ENCODE results near the gene PRRX2.

Gene PRRX2

DNA sequence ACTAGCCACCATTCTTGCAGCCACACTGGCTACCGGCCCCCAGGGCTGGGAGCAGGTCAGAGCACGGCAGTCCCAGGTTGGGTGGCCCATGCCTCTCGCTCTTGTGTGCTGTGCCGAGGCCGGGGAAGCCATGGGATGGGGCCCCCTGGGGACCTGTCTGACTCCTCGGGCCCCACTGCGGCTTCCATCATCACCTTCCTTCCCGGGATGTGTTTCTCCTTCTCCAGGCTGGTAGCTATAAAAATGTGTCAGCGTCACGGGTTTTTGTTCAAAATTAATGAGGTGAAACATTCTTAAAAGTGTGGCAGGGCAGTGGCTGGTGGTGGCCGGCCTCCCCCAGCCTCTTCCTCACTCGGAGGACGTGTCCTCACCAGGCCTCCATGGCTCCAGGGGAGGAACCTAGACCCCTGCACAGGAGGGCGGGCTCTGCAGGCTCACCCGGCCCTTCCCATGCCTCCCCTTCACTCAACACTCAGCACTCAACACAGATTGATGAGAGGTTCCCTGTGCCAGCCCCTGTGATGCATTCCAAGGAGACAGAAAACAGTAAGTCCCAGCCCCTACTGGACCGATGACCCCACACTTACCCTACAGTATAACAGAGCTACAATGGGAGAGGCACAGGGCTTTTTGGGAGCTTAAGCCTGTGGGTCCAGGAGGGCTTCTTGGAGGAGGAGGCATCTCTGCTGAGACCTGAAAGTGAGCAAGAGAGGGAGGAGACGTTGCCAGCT is 44.2 kb downstream of the PRRX2 start:
- Mint-ChIP-seq H3K4me3 (no peak overlapping the region), H3K27ac (no peak overlapping the region), H3K4me1 (ENCODE audit: low read depth) (peaks cover 19% of the 10 kb centered on the region), H3K9me3 (no peaks in the 10 kb centered on the region), H3K27me3 (no peaks in the 10 kb centered on the region), H3K36me3 (ENCODE audit: low read depth) (no peaks in the 10 kb centered on the region)
- no peak for DNase-seq

DNA sequence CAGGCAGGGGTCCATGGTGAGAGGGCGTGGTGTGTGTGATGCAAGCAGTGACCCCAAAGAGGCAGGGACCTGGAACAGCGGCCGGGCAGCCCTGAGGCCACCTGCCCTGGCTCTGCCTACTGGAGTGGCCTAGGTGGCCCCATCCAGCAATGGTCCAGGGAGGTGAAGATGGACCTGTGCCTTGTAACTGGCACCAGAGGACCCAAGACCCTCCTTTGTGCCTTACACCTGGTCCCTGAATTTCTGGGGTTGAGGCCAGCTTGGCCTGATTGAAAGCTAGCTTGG is 44.7 kb downstream of the PRRX2 start:
- H3K4me3 Mint-ChIP-seq = no peak overlapping the region
- no peak for DNase-seq
- peaks cover 19% of the 10 kb centered on the region for H3K4me1 Mint-ChIP-seq (ENCODE audit: low read depth)
- no peaks in the 10 kb centered on the region for H3K9me3 Mint-ChIP-seq
- H3K36me3 Mint-ChIP-seq (ENCODE audit: low read depth) = no peaks in the 10 kb centered on the region
- no peaks in the 10 kb centered on the region for H3K27me3 Mint-ChIP-seq
- no peak overlapping the region for H3K27ac Mint-ChIP-seq

DNA sequence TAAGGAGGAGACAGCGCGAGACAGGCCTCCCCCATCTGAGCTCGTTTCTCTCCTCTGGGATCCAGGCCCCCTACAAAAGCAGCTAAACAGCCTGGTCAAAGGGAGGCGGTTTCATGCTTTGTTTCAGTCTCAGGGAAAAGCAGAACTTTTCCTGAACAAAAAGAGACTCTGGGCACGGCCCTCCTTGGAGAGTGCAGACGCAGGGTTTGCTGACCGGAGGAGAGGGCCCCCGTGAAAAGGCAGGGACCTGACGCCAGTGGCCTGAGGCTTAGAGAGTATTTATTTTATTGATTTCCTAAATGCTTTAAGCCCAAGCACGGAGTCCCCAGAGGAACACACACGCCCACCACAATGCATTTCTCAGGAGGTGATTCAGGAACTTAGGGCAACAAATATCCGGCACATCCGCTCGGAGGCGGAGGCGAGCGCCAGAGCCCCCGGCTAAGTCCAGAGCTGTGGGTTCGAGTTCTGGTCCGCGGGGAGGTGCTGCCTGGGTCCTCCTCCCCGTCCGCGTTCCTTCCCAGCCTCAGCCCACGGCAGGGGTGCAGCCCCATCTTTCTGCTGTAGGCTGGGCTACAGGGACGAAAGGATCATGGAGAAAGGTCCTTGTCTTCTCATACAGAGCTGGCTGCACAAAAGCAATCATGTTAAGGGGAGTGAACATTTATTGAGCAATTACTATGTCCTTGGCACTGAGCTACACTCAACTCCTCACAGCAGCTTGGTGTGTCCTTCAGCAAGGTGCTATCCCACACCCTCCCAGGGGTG is 47.4 kb downstream of the PRRX2 start:
- Mint-ChIP-seq H3K36me3 (ENCODE audit: low read depth) (no peaks in the 10 kb centered on the region), H3K4me3 (no peak overlapping the region)
- no peak for DNase-seq

DNA sequence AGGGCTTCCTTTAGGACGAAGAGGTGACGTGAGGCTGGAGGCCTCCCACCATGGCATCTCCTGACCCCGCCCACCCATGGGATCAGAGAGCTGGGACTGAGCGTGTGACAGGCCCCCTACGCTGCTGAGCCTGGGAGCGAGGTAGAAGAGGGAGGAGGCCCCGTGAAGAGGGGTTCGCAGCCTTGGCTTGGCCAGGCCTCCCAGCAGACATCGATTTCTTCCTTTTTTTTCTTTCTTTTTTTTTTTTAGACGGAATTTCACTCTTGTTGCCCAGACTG is 47.9 kb downstream of the PRRX2 start:
- Mint-ChIP-seq H3K27me3 (no peaks in the 10 kb centered on the region), H3K9me3 (no peaks in the 10 kb centered on the region), H3K36me3 (ENCODE audit: low read depth) (no peaks in the 10 kb centered on the region), H3K4me3 (no peak overlapping the region), H3K27ac (no peak overlapping the region), H3K4me1 (ENCODE audit: low read depth) (peaks cover 19% of the 10 kb centered on the region)
- DNase-seq = no peak

More for the DNA sequence above, 47.4 kb downstream of the PRRX2 start:
- no peaks in the 10 kb centered on the region for H3K9me3 Mint-ChIP-seq
- H3K4me1 Mint-ChIP-seq (ENCODE audit: low read depth) = peaks cover 19% of the 10 kb centered on the region
- no peak overlapping the region for H3K27ac Mint-ChIP-seq
- no peaks in the 10 kb centered on the region for H3K27me3 Mint-ChIP-seq

DNA sequence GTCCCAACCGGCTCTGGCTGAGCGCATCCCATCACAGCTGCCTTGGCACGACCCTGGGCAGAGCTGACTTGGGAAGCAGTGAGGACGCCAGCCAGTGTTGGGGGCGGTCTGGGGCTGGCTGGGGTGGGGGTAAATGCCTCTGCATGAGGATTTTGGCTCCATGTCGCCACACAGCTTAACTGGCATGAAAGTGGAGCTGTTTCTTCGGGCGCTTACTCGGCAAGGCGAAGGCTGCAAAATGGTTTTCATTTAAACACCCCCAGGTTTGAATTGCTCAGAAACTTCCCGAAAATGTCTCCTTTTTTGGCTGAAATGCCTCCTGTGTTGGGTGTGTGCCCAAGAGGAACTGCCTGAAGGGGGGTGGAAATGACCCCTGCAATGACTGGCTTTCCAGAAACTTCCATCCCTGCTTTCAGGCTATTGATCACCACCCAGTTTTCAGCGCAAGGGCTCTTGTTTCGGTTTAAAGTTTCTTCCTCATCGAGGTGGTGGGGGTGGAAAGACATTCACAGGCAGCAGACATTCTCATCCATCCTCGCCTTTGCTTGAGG is 49.1 kb downstream of the PRRX2 start:
- H3K27ac Mint-ChIP-seq = no peak overlapping the region
- no peak for DNase-seq
- no peaks in the 10 kb centered on the region for H3K27me3 Mint-ChIP-seq
- no peaks in the 10 kb centered on the region for H3K9me3 Mint-ChIP-seq
- H3K4me1 Mint-ChIP-seq (ENCODE audit: low read depth) = peaks cover 19% of the 10 kb centered on the region
- no peak overlapping the region for H3K4me3 Mint-ChIP-seq
- no peaks in the 10 kb centered on the region for H3K36me3 Mint-ChIP-seq (ENCODE audit: low read depth)

DNA sequence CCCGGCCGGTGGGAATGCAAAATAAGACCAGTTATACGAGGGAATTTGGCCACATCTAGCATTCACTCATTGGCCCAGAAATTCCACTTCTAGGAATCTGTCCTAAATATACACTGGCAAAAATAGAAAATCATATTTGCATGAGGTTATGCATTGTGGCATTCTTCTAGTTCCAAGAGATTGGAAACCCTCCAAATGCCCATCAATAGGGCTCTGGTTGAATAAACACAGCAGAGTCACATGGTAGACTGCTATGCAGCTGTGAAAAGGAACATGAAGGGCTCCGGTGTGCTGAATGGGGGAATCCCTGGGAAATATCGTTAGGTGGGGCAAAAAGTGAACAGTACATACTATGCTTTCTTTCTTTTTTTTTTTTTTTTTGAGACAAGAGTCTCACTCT is 50.6 kb downstream of the PRRX2 start:
- Mint-ChIP-seq H3K9me3 (no peaks in the 10 kb centered on the region), H3K4me3 (no peak overlapping the region), H3K27me3 (peaks cover 5% of the 10 kb centered on the region), H3K4me1 (ENCODE audit: low read depth) (peaks cover 17% of the 10 kb centered on the region), H3K27ac (no peak overlapping the region), H3K36me3 (ENCODE audit: low read depth) (no peaks in the 10 kb centered on the region)
- no peak for DNase-seq

DNA sequence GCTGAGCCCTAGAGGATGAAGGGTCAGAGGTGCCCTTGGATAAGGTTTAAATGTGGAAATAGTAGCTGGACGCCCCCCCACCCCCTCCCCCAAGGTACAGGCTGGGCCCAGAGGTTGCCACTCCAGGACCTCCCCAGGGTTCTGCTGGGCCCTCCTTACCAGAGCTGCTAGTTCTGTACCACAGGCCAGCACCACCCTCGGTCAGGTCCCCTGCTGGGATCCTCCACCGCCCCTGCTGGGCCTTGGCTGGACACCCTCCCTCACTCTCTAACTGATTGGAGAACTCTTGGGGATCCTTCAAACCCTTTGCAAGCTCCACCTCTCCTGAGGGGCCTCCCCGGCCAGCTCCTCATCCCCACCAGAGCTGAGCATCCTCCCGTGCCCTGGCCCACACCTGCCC is 52.5 kb downstream of the PRRX2 start:
- H3K27ac Mint-ChIP-seq = no peak overlapping the region
- H3K36me3 Mint-ChIP-seq (ENCODE audit: low read depth) = no peaks in the 10 kb centered on the region
- peaks cover 2% of the 10 kb centered on the region for H3K4me1 Mint-ChIP-seq (ENCODE audit: low read depth)
- no peak overlapping the region for H3K4me3 Mint-ChIP-seq
- DNase-seq = no peak
- no peaks in the 10 kb centered on the region for H3K9me3 Mint-ChIP-seq
- peaks cover 5% of the 10 kb centered on the region for H3K27me3 Mint-ChIP-seq

DNA sequence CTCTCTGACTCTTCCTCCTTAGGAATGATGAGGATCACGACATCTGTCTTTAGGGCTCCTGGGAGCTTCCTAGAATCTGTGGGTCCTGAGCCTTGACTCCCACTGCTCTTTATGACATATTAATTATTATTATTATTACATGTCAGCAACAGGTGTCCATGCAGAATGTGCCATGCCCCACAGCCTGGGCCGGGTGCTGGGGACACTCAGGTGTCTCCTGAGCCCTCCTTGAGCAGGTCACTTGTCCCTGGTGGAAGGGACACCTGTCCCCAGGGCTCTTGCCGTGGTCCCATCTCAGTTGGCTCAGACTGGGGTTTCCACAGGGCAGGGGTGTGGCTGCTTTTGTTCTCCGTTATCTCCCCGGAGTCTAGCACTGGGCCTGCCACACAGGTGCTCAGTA is 53.2 kb downstream of the PRRX2 start:
- no peaks in the 10 kb centered on the region for H3K4me1 Mint-ChIP-seq (ENCODE audit: low read depth)
- no peak overlapping the region for H3K27ac Mint-ChIP-seq
- no peak overlapping the region for H3K4me3 Mint-ChIP-seq
- DNase-seq = no peak
- H3K9me3 Mint-ChIP-seq = no peaks in the 10 kb centered on the region
- H3K27me3 Mint-ChIP-seq = peaks cover 5% of the 10 kb centered on the region
- no peaks in the 10 kb centered on the region for H3K36me3 Mint-ChIP-seq (ENCODE audit: low read depth)

DNA sequence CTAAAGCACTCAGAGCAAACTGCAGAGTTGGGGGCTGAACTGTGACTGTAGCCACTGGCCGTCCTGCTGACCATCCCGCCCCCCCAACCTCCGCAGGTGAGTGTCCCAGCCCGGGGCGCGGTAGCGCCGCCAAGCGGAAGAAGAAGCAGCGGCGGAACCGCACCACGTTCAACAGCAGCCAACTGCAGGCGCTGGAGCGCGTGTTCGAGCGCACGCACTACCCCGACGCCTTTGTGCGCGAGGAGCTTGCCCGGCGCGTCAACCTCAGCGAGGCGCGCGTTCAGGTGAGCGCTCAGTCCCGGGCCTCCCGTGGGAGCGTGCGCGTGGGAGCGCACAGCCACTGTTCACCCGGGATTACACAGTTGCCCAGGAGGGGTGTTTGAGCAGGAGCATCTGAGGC is 53.7 kb downstream of the PRRX2 start:
- Mint-ChIP-seq H3K27ac (no peak overlapping the region), H3K4me3 (no peak overlapping the region), H3K9me3 (no peaks in the 10 kb centered on the region), H3K36me3 (ENCODE audit: low read depth) (no peaks in the 10 kb centered on the region), H3K27me3 (peaks cover 5% of the 10 kb centered on the region), H3K4me1 (ENCODE audit: low read depth) (no peaks in the 10 kb centered on the region)
- no peak for DNase-seq

DNA sequence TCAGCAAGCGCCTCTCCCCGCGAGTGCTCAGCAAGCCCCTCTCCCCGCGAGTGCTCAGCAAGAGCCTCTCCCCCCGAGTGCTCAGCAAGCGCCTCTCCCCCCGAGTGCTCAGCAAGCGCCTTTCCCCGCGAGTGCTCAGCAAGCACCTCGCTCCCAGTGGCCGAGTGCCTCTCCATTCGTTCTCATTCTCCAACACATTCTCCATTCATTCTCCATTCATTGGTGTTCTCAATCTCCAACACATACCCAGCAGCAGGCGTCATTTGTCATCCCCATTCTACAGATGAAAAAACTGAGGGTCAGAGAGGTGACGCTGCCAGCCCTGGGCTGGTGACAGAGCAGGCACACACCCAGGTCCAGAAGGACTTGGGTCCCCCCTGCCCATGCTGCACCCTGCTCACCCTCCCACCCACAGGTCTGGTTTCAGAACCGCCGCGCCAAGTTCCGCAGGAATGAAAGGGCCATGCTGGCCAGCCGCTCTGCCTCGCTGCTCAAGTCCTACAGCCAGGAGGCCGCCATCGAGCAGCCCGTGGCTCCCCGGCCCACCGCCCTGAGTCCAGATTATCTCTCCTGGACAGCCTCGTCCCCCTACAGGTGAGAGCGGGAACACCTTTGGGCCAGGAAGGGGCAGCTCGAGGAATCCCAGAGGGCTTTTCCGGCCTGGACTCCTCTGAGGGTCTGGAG is 54.9 kb downstream of the PRRX2 start:
- peaks cover 9% of the 10 kb centered on the region for H3K27me3 Mint-ChIP-seq
- no peaks in the 10 kb centered on the region for H3K36me3 Mint-ChIP-seq (ENCODE audit: low read depth)
- no peaks in the 10 kb centered on the region for H3K4me1 Mint-ChIP-seq (ENCODE audit: low read depth)
- H3K27ac Mint-ChIP-seq = no peak overlapping the region
- no peak overlapping the region for H3K4me3 Mint-ChIP-seq
- H3K9me3 Mint-ChIP-seq = no peaks in the 10 kb centered on the region
- no peak for DNase-seq

DNA sequence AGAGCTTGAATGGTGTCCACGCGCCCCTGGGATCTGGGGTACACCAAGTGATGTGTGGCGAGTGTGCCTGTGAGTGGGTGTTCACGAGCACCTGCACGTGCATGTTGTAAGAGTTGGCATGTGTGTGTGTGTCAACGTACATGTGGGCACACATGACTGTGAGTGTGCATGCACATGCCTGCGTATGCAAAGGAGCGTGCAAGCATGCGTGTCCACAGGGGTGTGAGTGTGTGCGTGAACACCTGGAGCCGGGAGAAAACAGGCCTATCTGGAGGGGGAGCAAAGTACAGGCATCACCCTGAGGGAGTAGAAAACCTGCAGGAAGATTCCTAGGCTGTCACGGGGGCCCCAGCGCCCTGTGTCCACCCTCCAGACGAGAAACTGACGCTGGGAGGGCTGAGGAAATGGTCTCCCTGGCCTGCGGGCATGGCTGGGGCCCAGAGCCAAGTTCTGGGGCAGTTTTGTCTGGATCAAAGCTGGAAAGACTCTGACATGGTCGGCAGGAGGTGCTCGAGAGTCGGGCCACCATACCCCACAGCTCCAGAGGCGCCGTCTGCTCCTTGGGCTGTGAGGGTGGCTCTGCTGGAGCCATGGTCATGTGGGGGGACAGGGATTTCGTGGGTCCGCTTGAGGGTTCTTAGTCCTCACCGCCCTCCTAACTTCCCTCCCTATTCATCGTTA is 55.6 kb downstream of the PRRX2 start:
- H3K4me3 Mint-ChIP-seq = no peak overlapping the region
- H3K9me3 Mint-ChIP-seq = no peaks in the 10 kb centered on the region
- DNase-seq = no peak
- H3K4me1 Mint-ChIP-seq (ENCODE audit: low read depth) = peaks cover 2% of the 10 kb centered on the region
- H3K27ac Mint-ChIP-seq = no peak overlapping the region
- H3K36me3 Mint-ChIP-seq (ENCODE audit: low read depth) = no peaks in the 10 kb centered on the region
- H3K27me3 Mint-ChIP-seq = peaks cover 9% of the 10 kb centered on the region

DNA sequence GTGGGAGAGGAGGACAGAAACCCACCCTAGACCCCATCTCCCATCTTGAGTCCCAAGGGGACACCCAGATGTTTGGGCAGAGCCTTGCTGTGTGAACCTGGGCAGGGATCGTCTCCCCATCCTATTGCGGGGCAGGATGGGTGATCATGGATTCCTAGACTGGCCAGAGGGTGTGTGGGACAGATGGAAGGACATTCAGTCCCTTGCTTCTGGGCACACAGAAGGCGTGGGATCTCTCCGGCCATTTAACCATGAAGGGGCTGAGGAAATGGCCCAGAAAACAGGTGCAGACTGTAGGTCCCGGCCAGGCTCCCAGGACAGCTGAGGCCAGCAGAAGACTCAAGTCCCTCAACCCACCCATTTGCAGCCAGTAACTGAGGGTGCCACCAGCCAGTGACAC is 57.5 kb downstream of the PRRX2 start:
- no peak for DNase-seq
- Mint-ChIP-seq H3K27ac (no peak overlapping the region), H3K27me3 (peaks cover 13% of the 10 kb centered on the region), H3K4me3 (no peak overlapping the region), H3K36me3 (ENCODE audit: low read depth) (no peaks in the 10 kb centered on the region), H3K4me1 (ENCODE audit: low read depth) (peaks cover 5% of the 10 kb centered on the region), H3K9me3 (no peaks in the 10 kb centered on the region)

DNA sequence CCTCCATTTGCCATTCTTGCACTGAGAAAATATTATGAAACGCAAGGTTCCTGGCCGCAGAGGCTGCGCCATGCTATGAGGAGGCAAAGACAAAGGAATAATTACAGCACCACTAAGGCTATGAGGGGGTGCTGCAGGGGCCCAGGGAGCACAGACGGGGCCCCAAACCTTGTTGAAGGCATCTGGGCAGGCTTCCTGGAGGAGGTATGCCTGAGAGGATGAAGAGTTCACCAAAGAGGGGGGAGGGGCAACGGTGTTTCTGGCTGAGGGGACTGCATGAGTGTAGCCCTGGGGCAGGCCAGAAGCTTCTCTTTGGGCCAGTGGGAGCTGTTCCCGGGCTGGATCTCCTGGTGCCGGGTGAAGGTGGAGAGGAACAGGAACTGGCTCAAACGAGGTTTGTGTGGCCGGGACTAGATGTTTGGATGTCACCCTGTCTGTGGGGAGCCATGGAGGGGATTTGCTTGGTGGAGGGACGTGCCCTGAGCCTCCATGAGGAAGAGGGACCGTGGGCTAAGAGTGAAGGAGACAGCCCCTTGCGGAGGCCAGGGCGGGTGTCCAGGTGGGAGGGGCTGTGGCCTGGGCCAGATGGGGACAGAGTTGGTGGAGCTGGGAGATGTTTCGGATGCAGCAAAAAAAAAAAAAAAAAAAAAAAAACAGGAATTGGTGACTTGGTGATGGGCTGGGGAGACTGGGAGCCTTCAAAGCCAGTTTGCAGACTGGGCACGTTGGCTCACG is 59.2 kb downstream of the PRRX2 start:
- Mint-ChIP-seq H3K4me3 (no peak overlapping the region), H3K27me3 (peaks cover 15% of the 10 kb centered on the region), H3K4me1 (ENCODE audit: low read depth) (peaks cover 5% of the 10 kb centered on the region), H3K27ac (peak overlapping the region; percentile 52), H3K36me3 (ENCODE audit: low read depth) (no peaks in the 10 kb centered on the region), H3K9me3 (no peaks in the 10 kb centered on the region)
- no peak for DNase-seq

DNA sequence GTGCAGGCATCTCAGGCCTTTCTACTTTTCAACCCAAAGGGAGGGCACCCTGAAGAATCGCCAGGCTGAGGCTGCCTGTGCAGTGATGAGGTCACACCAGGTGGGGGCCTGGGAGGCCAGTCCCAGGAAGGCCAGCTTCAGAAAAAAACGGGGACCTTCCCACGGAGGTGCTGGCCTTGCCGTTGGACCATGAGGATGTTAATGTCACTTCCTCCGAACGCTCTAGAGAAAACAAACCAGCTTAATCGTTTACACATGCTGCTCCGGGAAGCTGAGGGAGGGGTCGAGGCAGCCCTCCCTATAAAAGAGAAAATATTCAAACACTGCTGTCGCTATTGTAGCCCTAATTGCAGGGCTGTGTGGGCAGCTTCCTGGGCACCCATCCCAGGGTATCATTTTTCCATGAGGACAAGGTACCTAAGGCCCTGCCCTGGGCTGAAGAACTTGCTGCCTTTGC is 60.4 kb downstream of the PRRX2 start:
- Mint-ChIP-seq H3K27ac (no peak overlapping the region), H3K27me3 (peaks cover 10% of the 10 kb centered on the region), H3K4me1 (ENCODE audit: low read depth) (peaks cover 5% of the 10 kb centered on the region), H3K9me3 (no peaks in the 10 kb centered on the region), H3K36me3 (ENCODE audit: low read depth) (no peaks in the 10 kb centered on the region), H3K4me3 (no peak overlapping the region)
- no peak for DNase-seq

Data from activated T-cell treated with anti-CD3 and anti-CD28 coated beads, Interleukin-2, amount 50 U/mL, for 24 hours (primary cell).